CD14-positive monocyte (primary cell): Measurements from ENCODE around the gene NFE2L2. TPM values are rescaled to one million over a fixed set of nuclear protein-coding genes. Genes with fewer than 3 reads are reported as not detected.

Experiments
- DNase-seq, 3 donors: peaks; one replicate each; pipeline ENCODE4 v3.0.0-alpha.2; 2011 to 2022
- H2AFZ ChIP-seq: 2 replicates; pipeline ENCODE4 v1.6.0; 2012; ENCODE audit warnings: mild to moderate bottlenecking, low read depth, low read length, inconsistent platforms; ENCODE audit not compliant: insufficient read depth, poor library complexity, severe bottlenecking
- H3K27ac ChIP-seq, 2 donors: 1 replicate in 1 of 2; 2 replicates in 1 of 2; pipeline ENCODE4 v1.5.1; 2012 to 2013; ENCODE audit warnings: low read length in 2 of 2, control low read depth in 1 of 2, inconsistent platforms in 1 of 2, low read depth in 1 of 2, mild to moderate bottlenecking in 1 of 2
- H3K27me3 ChIP-seq, 2 donors: one replicate each; pipeline versions ENCODE4 v1.6.0 to v1.6.1; 2011 to 2013; ENCODE audit warnings: low read length in 2 of 2; ENCODE audit not compliant: control insufficient read depth in 2 of 2, insufficient read depth in 2 of 2
- H3K36me3 ChIP-seq, 2 donors: replicated peaks in 1 of 2; 1 replicate in 1 of 2; 2 replicates in 1 of 2; pipeline versions ENCODE4 v1.5.1 to v1.6.1; 2012 to 2013; ENCODE audit warnings: low read length in 2 of 2, control low read depth in 1 of 2, inconsistent platforms in 1 of 2, mild to moderate bottlenecking in 1 of 2; ENCODE audit not compliant: insufficient read depth in 2 of 2, control insufficient read depth in 1 of 2
- H3K4me1 ChIP-seq, 2 donors: 1 replicate in 1 of 2; 2 replicates in 1 of 2; pipeline versions ENCODE4 v1.5.1 to v1.6.1; 2012 to 2013; ENCODE audit warnings: low read length in 2 of 2, control low read depth in 1 of 2, inconsistent platforms in 1 of 2, mild to moderate bottlenecking in 1 of 2, moderate library complexity in 1 of 2; ENCODE audit not compliant: insufficient read depth in 2 of 2, control insufficient read depth in 1 of 2
- H3K4me2 ChIP-seq: replicated peaks from 2 replicates; pipeline ENCODE3; 2012; ENCODE audit warnings: low read length, moderate library complexity, mild to moderate bottlenecking; ENCODE audit not compliant: poor library complexity, severe bottlenecking; ENCODE audit errors: extremely low read depth
- H3K4me3 ChIP-seq, 3 experiments: fragments of 200-600 bp in 1 of 3; sonication (generic) in 1 of 3; replicated peaks in 1 of 3; 1 replicate in 2 of 3; 2 replicates in 1 of 3; pipeline ENCODE4 v1.5.1; 2011 to 2013; ENCODE audit warnings: low read length in 3 of 3, mild to moderate bottlenecking in 3 of 3, control low read depth in 2 of 3, low read depth in 2 of 3, inconsistent platforms in 1 of 3, moderate library complexity in 1 of 3
- H3K79me2 ChIP-seq: 2 replicates; pipeline ENCODE4 v1.6.0; 2012; ENCODE audit warnings: mild to moderate bottlenecking, control low read depth, inconsistent platforms, low read length, moderate library complexity; ENCODE audit not compliant: insufficient read depth
- H3K9ac ChIP-seq: 2 replicates; pipeline ENCODE4 v1.6.0; 2017; ENCODE audit warnings: low read length, mild to moderate bottlenecking; ENCODE audit not compliant: insufficient read depth, poor library complexity, severe bottlenecking
- H3K9me3 ChIP-seq, 2 donors: replicated peaks in 1 of 2; 1 replicate in 1 of 2; 2 replicates in 1 of 2; pipeline versions ENCODE4 v1.5.1 to v1.6.1; 2012 to 2013; ENCODE audit warnings: low read length in 2 of 2, control low read depth in 1 of 2; ENCODE audit not compliant: control insufficient read depth in 1 of 2, insufficient read depth in 1 of 2
- H4K20me1 ChIP-seq: 2 replicates; pipeline ENCODE4 v1.6.0; 2012; ENCODE audit warnings: mild to moderate bottlenecking, low read length, control low read depth, moderate library complexity; ENCODE audit not compliant: insufficient read depth
- H3K27ac Mint-ChIP-seq, 7 donors: one replicate each; pipeline ENCODE4 v1.8.0; 2020; ENCODE audit warnings: mild to moderate bottlenecking in 7 of 7, mixed read lengths in 7 of 7, moderate library complexity in 6 of 7, inconsistent platforms in 2 of 7
- H3K27me3 Mint-ChIP-seq, 3 donors: one replicate each; pipeline ENCODE4 v1.8.0; 2021 to 2022; ENCODE audit warnings: low read depth in 3 of 3, mild to moderate bottlenecking in 3 of 3, mixed read lengths in 3 of 3, moderate library complexity in 3 of 3, inconsistent platforms in 1 of 3
- H3K36me3 Mint-ChIP-seq, 2 donors: one replicate each; pipeline ENCODE4 v1.8.0; 2020; ENCODE audit warnings: mixed read lengths in 2 of 2, inconsistent platforms in 1 of 2, mild to moderate bottlenecking in 1 of 2
- H3K4me1 Mint-ChIP-seq: one replicate; pipeline ENCODE4 v1.8.0; 2020; ENCODE audit warnings: mild to moderate bottlenecking, mixed read lengths
- H3K4me3 Mint-ChIP-seq, 2 donors: one replicate each; pipeline ENCODE4 v1.8.0; 2020; ENCODE audit warnings: mild to moderate bottlenecking in 2 of 2, mixed read lengths in 2 of 2, moderate library complexity in 1 of 2
- H3K9me3 Mint-ChIP-seq, 7 donors: one replicate each; pipeline ENCODE4 v1.8.0; 2020 to 2022; ENCODE audit warnings: mixed read lengths in 7 of 7, mild to moderate bottlenecking in 6 of 7, moderate library complexity in 6 of 7, inconsistent platforms in 2 of 7
- CTCF ChIP-seq: fragments of 200-600 bp; IDR thresholded peaks from one replicate; pipeline ENCODE4 v1.8.0; 2022; ENCODE audit warnings: antibody characterized with exemption, mild to moderate bottlenecking
- WGBS: methylation state at CpG from one replicate; pipeline ENCODE4 v1.1.5; 2013; ENCODE audit warnings: missing lambda C conversion rate; ENCODE audit not compliant: insufficient coverage; 5-methylcytosine and 5-hydroxymethylcytosine counted together
- intact Hi-C, 2 donors: fragments of 100-400 bp; cut with micrococcal nuclease; formaldehyde crosslinking; loops; one replicate each; pipeline versions ENCODE4 v1.15.0 to v1.15.1; 2023
- polyA plus RNA-seq, 3 donors: library from polyadenylated mRNA; depleted of rRNA in 1 of 3; unstranded in 2 of 3; stranded (reverse) in 1 of 3; fragments of 300-500 nt in 2 of 3; fragments of >200 nt in 1 of 3; fragmentation: Illumina TruSeq in 2 of 3; gene quantifications; 1 replicate in 2 of 3; 2 replicates in 1 of 3; pipeline ENCODE4 v1.2.3, GENCODE V29; 2012 to 2021

The NFE2L2 gene
- polyA plus RNA-seq, 3 donors: 38.7 to 51.6 (median 46.6) TPM

- Mint-ChIP-seq H3K27ac (peak overlapping the region in 5 of 7 donors; percentile 13 to 78 (median 58)), H3K4me1 (peaks cover 85% of the 10 kb centered on the region), H3K27me3 (no peaks in the 10 kb centered on the region), H3K4me3 (no peak overlapping the region), H3K36me3 (peaks cover 14 to 22% of the 10 kb centered on the region in 2 donors), H3K9me3 (peaks cover 0 to 6% (median 0%) of the 10 kb centered on the region in 7 donors)
- 95% methylated on average over 4 of the region's 5 CpGs for WGBS
- Histone ChIP-seq H3K79me2 (peaks cover 100% of the 10 kb centered on the region), H2AFZ (no peak overlapping the region), H3K27ac (peak overlapping the region in 1 of 2 donors; percentile 47), H3K36me3 (peaks cover 0 to 21% of the 10 kb centered on the region in 2 donors), H3K9me3 (no peaks in the 10 kb centered on the region), H3K4me3 (no peak overlapping the region), H3K9ac (no peak overlapping the region), H3K4me1 (peaks cover 51 to 83% of the 10 kb centered on the region in 2 donors), H3K4me2 (no peak overlapping the region), H3K27me3 (no peaks in the 10 kb centered on the region), H4K20me1 (peaks cover 99% of the 10 kb centered on the region)
- TF ChIP-seq CTCF: no peak
- DNase-seq: peak in 1 of 3 donors; percentile 1
- intact Hi-C loops: no loop called here
These were observed 7.1 kb downstream of the NFE2L2 start for GRCh38 chr2:177257471-177257870.

DNA sequence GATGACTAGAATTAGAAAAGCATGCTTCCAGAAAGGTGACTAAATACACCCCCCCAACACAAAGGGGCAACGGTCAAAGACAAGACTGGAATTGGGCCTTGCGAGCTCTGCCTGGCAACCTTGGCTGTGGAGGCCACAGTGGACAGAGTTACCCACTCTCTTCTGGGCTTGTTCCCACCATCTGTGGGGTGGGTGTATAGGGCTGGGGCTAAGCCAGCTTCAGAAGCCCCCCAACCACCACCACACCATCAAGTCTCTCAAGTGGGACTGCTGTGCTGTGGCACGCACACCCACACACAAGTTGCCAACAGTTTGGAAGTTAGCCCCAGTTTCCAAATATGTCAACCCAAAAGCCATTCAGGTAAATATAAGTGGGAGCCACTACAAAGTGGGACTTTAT is 7.8 kb downstream of the NFE2L2 start:
- WGBS: no CpG with 5 or more reads among the region's 3 CpGs
- Mint-ChIP-seq H3K27me3 (no peaks in the 10 kb centered on the region), H3K9me3 (peaks cover 0 to 6% (median 0%) of the 10 kb centered on the region in 7 donors), H3K27ac (peak overlapping the region in 6 of 7 donors; percentile 13 to 81 (median 60)), H3K4me3 (no peak overlapping the region), H3K4me1 (peaks cover 85% of the 10 kb centered on the region), H3K36me3 (peaks cover 14 to 20% of the 10 kb centered on the region in 2 donors)
- DNase-seq: peak in 1 of 3 donors; percentile 1
- Histone ChIP-seq H3K4me2 (no peak overlapping the region), H3K4me3 (no peak overlapping the region), H3K36me3 (peaks cover 0 to 21% of the 10 kb centered on the region in 2 donors), H3K79me2 (peaks cover 100% of the 10 kb centered on the region), H2AFZ (no peak overlapping the region), H3K27me3 (no peaks in the 10 kb centered on the region), H3K9me3 (no peaks in the 10 kb centered on the region), H3K27ac (peak overlapping the region; percentile 14 to 47), H4K20me1 (peaks cover 97% of the 10 kb centered on the region), H3K4me1 (peaks cover 53 to 83% of the 10 kb centered on the region in 2 donors), H3K9ac (no peak overlapping the region)
- no peak for TF ChIP-seq CTCF
- intact Hi-C loops: no loop called here
